HG03558 (cell line): ENCODE results near the gene RFK.

Experiments
- ATAC-seq: cut with Tn5 transposase; IDR thresholded peaks from one replicate; pipeline ENCODE4 v1.9.1; 2021; ENCODE audit warnings: moderate number of reproducible peaks; ENCODE audit not compliant: unreplicated experiment; ENCODE audit errors: extremely low read depth

Gene RFK

GRCh38 chr9:76341616-76342015 lies 52.6 kb downstream of the RFK start:
- no peak for ATAC-seq

- ATAC-seq, result no peak
Measured at GRCh38 chr9:76338418-76338817, 55.8 kb downstream of the RFK start.

GRCh38 chr9:76336027-76336426 lies 58.2 kb downstream of the RFK start:
- ATAC-seq, result no peak
